ENCODE measurements around the gene REEP3.

REEP3 gene

GRCh38 chr10:63666836-63667383 is 145.7 kb downstream of the REEP3 start:
- DNase-seq (ENCODE audit: low read depth), result no peak

DNA sequence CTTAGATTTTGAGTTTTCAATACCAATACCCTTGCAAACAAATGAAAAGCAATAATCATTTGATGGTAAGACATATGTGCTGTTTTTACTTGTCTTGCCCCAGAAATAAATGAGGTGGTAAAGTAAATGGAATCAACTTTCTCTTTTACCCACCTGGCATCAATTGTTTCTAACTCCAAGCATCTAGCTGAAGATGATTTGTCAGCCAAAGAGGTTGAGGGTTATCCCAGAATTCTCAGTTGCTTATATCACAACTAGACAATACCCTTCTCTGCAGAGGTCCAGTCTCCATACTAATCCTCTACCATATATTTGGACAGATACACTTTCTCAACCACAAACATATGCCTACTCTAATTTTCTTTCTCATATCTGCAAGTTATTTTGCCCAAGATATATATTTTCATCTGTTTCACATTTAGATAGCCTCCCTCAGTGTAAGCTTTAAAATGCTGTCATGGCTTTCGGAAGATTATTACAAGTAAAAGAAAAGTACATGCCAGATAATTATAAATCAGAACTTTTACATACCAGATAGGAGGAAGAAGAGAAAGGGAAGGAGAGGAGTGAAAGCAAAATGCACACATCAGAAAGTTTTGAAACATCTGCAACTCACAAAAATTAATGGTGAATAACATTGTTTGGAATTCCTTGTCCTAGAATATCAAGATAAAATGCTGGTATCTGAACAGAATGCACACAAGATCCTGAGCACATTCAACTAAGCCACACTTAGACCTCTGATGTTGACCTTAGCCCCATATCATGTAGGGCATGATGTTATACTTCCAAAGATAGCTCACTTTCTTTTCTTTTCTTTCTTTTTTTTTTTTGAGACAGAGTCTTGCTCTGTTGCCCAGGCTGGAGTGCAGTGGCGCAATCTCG is 146.6 kb downstream of the REEP3 start:
- DNase-seq (ENCODE audit: low read depth), result no peak

DNA sequence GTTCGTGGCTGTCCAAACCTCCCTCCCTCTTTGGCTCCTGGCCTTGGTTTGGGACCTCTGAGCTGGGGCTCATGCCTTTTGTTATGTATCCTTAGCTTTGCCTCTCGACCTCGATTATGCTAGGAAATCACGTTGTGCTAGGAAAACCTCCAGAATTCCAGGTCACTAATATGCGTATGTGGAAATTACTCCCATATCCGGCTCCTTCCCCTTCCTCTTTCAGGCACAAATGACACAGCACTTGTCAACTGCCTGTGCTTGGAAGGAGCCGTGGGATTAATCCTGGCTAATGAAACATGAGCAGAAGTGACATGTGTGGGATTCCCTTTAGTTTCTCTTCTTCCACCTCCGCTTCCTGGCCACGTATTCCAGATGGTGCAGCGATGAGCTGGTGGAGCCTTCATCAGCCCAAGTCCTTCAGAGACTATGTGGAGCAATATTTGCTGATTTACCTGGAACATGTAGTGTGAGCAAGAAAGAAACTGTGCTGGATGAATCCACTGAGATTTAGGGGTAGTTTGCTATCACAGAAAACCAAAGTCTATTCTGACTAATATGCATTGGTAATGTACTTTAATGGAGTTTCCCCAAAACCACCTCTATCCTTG is 149.2 kb downstream of the REEP3 start:
- DNase-seq (ENCODE audit: low read depth), result no peak

DNA sequence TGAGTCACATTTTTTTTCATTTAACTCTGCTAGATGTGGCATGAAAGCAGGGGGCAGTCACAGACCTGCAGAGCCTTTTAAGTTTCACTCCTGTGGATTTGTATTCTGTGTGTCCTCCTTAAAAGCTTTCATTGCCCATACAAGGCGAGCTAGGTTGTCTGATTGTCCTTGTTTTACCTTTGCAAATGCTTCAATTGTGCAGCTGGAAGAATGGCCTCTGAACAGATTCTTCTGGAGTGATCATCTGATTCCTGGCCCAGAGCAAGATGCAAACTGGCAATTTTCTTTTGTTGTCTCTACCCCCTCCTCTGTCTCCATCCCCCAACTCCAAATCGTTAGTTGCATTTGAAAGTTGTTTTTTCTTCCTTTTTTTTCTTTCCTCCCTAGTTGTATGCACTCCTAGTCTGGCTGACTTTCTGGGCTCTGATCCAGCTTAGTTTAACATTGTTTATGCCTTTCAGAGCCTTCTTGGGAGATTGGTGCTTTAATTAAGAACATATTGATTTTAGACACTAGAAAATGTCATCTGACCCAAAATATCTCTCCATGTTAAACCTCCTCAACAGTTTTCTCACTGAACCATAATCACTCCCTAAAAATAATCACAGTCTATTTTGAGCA is 150.2 kb downstream of the REEP3 start:
- DNase-seq (ENCODE audit: low read depth), result no peak

DNA sequence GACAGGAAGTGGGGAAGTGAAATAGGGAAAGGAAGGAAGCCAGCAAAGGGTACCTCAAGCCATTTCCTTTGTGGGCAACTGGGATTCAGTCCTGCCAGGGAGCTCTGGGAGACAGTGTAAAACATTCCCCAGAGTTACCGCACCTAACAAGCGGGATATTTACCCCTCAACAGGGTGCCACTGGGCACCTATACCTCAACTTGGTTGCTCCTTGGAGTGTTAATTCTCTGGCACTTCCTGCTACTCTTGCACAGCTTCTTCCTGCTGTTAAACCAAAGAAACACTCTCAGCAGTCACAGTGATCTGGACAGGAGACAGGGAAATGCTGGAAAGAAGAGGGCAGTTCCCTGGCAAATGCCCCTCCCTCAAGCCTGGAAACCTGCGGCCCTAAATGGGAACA is 151.3 kb downstream of the REEP3 start:
- DNase-seq (ENCODE audit: low read depth), result no peak

DNA sequence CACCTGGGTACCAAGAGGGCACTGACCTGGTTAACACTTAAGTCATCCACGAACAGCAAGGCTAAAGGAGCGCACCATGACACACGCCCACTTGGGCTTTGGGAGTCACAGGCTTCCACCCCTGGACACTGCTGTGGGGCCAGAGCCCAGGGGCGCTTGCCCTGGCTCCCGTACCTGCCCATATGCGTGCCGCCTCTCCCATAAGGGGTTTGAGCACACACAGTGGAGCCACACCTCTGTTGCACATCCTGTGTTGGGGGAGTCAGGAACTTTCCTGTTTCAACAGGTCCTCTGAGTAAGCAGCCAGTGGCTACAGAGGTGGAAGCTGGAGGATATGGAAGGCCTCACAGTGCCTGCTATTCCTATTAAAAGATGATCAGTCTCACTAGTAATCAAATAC is 152.0 kb downstream of the REEP3 start:
- no peak for DNase-seq (ENCODE audit: low read depth)

GRCh38 chr10:63673846-63674245 is 152.6 kb downstream of the REEP3 start:
- no peak for DNase-seq (ENCODE audit: low read depth)
